HepG2 (cell line): ENCODE measurements around the gene SMG7. TPM values are rescaled to one million over a fixed set of nuclear protein-coding genes. Genes with fewer than 3 reads are reported as not detected.

Experiments used
- E2F1 ChIP-seq: sonication (generic); formaldehyde crosslinking; IDR thresholded peaks from 2 replicates; pipeline ENCODE4 v1.5.0; 2020; ENCODE audit warnings: missing genetic modification reagents
- EZH2 ChIP-seq: conservative IDR thresholded peaks from 2 replicates; pipeline ENCODE4 v1.6.1; 2012; ENCODE audit warnings: mild to moderate bottlenecking, low read depth, low read length, moderate library complexity
- GPN1 ChIP-seq: sonication (generic); formaldehyde crosslinking; IDR thresholded peaks from 2 replicates; pipeline ENCODE4 v1.5.1; 2020; ENCODE audit warnings: missing genetic modification reagents, borderline replicate concordance
- MAX ChIP-seq: IDR thresholded peaks from 2 replicates; pipeline ENCODE4 v1.6.1; 2012; ENCODE audit warnings: inconsistent platforms
- MIER3 ChIP-seq: IDR thresholded peaks from 2 replicates; pipeline ENCODE4 v1.6.1; 2016; ENCODE audit warnings: missing compliant biosample characterization, borderline replicate concordance
- REL ChIP-seq: sonication (generic); formaldehyde crosslinking; conservative IDR thresholded peaks from 2 replicates; pipeline ENCODE4 v1.8.0; 2022; ENCODE audit warnings: mild to moderate bottlenecking, missing genetic modification reagents, moderate library complexity
- REPIN1 ChIP-seq: sonication (generic); formaldehyde crosslinking; IDR thresholded peaks from 2 replicates; pipeline ENCODE4 v1.8.0; 2022; ENCODE audit warnings: missing genetic modification reagents, low read depth, mild to moderate bottlenecking, borderline replicate concordance
- RFX1 ChIP-seq: fragments of 450-650 bp; IDR thresholded peaks from 2 replicates; pipeline ENCODE4 v1.6.1; 2017
- RNF2 ChIP-seq: fragments of 450-650 bp; conservative IDR thresholded peaks from 2 replicates; pipeline ENCODE4 v1.6.1; 2016; ENCODE audit warnings: low read depth
- SCMH1 ChIP-seq: sonication (generic); formaldehyde crosslinking; IDR thresholded peaks from 2 replicates; pipeline ENCODE4 v1.9.0; 2021; ENCODE audit warnings: missing genetic modification reagents, mild to moderate bottlenecking, borderline replicate concordance
- ZBTB20 ChIP-seq: sonication (generic); formaldehyde crosslinking; IDR thresholded peaks from 2 replicates; pipeline ENCODE4 v1.8.1; 2023; ENCODE audit warnings: missing genetic modification reagents, low read depth, mild to moderate bottlenecking, borderline replicate concordance
- ZFP91 ChIP-seq: sonication (generic); formaldehyde crosslinking; IDR thresholded peaks from 2 replicates; pipeline ENCODE4 v1.9.0; 2022; ENCODE audit warnings: missing genetic modification reagents, mild to moderate bottlenecking, borderline replicate concordance
- ZMAT3 ChIP-seq: sonication (generic); formaldehyde crosslinking; conservative IDR thresholded peaks from 2 replicates; pipeline ENCODE4 v1.7.0; 2021; ENCODE audit warnings: missing genetic modification reagents
- ZNF33B ChIP-seq: sonication (generic); formaldehyde crosslinking; IDR thresholded peaks from 2 replicates; pipeline ENCODE4 v1.5.1; 2020; ENCODE audit warnings: mild to moderate bottlenecking, missing genetic modification reagents
- ZNF530 ChIP-seq: sonication (generic); formaldehyde crosslinking; IDR thresholded peaks from 2 replicates; pipeline ENCODE4 v1.5.0; 2020; ENCODE audit warnings: low read depth, mild to moderate bottlenecking, missing genetic modification reagents
- ZNF574 ChIP-seq: sonication (generic); formaldehyde crosslinking; IDR thresholded peaks from 2 replicates; pipeline ENCODE4 v1.4.0; 2020; ENCODE audit warnings: missing genetic modification reagents
- polyA plus RNA-seq, 8 experiments: library from polyadenylated mRNA; depleted of rRNA in 3 of 8; stranded (reverse) in 7 of 8; unstranded in 1 of 8; fragments of >200 nt; fragmentation: Illumina TruSeq in 4 of 8; extraction: Trizol in 4 of 8; gene quantifications; 2 replicates each; pipeline versions ENCODE4 v1.2.1 to v1.2.3, GENCODE V29; 2011 to 2016; ENCODE audit warnings: low read depth in 4 of 8, missing spikeins in 1 of 8, mixed read lengths in 1 of 8; ENCODE audit not compliant: insufficient read depth in 1 of 8
- total RNA-seq, 5 experiments: library from RNA; depleted of rRNA; stranded (reverse); fragments of >200 nt; fragmentation: Illumina TruSeq; extraction: Trizol; gene quantifications; 2 replicates each; pipeline ENCODE4 v1.2.3, GENCODE V29; 2016; ENCODE audit warnings: low read depth in 1 of 5

Gene SMG7
- total and polyA plus RNA-seq, 2 of the 13 experiments (the other 11 are each of a cell fraction or from before 2014, with no cell fraction given): 14.9 to 27.9 TPM

- TF ChIP-seq EZH2 (no peak), RFX1 (no peak), REPIN1 (CRISPR knock-in tag) (0 out of 2 replicates have a peak, but pooled peaks have one; percentile 31), REL (CRISPR knock-in tag) (peak; percentile 80; the same call in 1 of the 2 replicates), ZNF574 (CRISPR knock-in tag) (no peak), ZNF530 (CRISPR knock-in tag) (no peak), SCMH1 (no peak), MIER3 (CRISPR knock-in tag) (no peak), ZNF33B (CRISPR knock-in tag) (no peak; the same call in 1 of the 2 replicates), MAX (peak; percentile 94), ZMAT3 (CRISPR knock-in tag) (peak; percentile 70; the same call in 1 of the 2 replicates), ZBTB20 (CRISPR knock-in tag) (peak; percentile 31; the same call in 1 of the 2 replicates), RNF2 (no peak), E2F1 (CRISPR knock-in tag) (no peak), GPN1 (CRISPR knock-in tag) (0 out of 2 replicates have a peak, but pooled peaks have one; percentile 35), ZFP91 (CRISPR knock-in tag) (peak; percentile 83)
These were observed 1.1 kb upstream of the SMG7 start (continued) for GRCh38 chr1:183470961-183471742.
